ENCODE measurements around the gene DAPK1.

GRCh38 chr9:87515588-87516221 is 18.0 kb downstream of the DAPK1 start:
- TF ChIP-seq CTCF (IDR thresholded peaks at IDR 0.05) (no peak), POLR2A (IDR thresholded peaks at IDR 0.05) (no peak)

Data from adrenal gland (tissue), 5 donors.